MCF 10A (cell line): Measurements from ENCODE around the gene GRIK1. TPM values are rescaled to one million over a fixed set of nuclear protein-coding genes. Genes with fewer than 3 reads are reported as not detected.

Experiments used
- BruUV-seq: library from RNA; stranded (reverse); fragments of 400-500 nt; replicated peaks from 2 replicates; lab custom pipeline; 2021; lab: Mats Ljungman, UMichigan
- CTCF ChIA-PET: fragments of 300-600 bp; sonication (Branson Sonifier 250); formaldehyde crosslinking; extraction: SDS; loops from one replicate; lab custom pipeline; 2021; ENCODE audit warnings: antibody characterized with exemption, inconsistent platforms; lab: Yijun Ruan, JAX
- POLR2A ChIA-PET: fragments of 300-600, 350-650 bp; sonication (Branson Sonifier 250); formaldehyde crosslinking; extraction: SDS; loops from one replicate; lab custom pipeline; 2020; ENCODE audit warnings: antibody characterized with exemption, inconsistent platforms; lab: Yijun Ruan, JAX
- DNase-seq: peaks from one replicate; pipeline ENCODE4 v3.0.0-alpha.2; 2018; ENCODE audit not compliant: unreplicated experiment
- H3K27ac Mint-ChIP-seq: one replicate; pipeline ENCODE4 v1.8.0; 2022; ENCODE audit warnings: mild to moderate bottlenecking, low read depth, mixed read lengths; ENCODE audit not compliant: unreplicated experiment
- H3K27me3 Mint-ChIP-seq: one replicate; pipeline ENCODE4 v1.8.0; 2022; ENCODE audit warnings: mixed read lengths; ENCODE audit not compliant: insufficient read depth, unreplicated experiment
- H3K36me3 Mint-ChIP-seq: one replicate; pipeline ENCODE4 v1.8.0; 2022; ENCODE audit warnings: mild to moderate bottlenecking, moderate library complexity, mixed read lengths; ENCODE audit not compliant: insufficient read depth, unreplicated experiment
- H3K4me1 Mint-ChIP-seq: one replicate; pipeline ENCODE4 v1.8.0; 2022; ENCODE audit warnings: mixed read lengths; ENCODE audit not compliant: insufficient read depth, unreplicated experiment
- H3K4me3 Mint-ChIP-seq: one replicate; pipeline ENCODE4 v1.8.0; 2022; ENCODE audit warnings: mild to moderate bottlenecking, moderate library complexity, mixed read lengths; ENCODE audit not compliant: unreplicated experiment
- H3K9me3 Mint-ChIP-seq: one replicate; pipeline ENCODE4 v1.8.0; 2022; ENCODE audit warnings: mixed read lengths; ENCODE audit not compliant: unreplicated experiment
- intact Hi-C: fragments of 100-400 bp; cut with micrococcal nuclease; formaldehyde crosslinking; loops from 2 replicates; pipeline ENCODE4 v1.14.1; 2022
- total RNA-seq: library from RNA; stranded (reverse); gene quantifications from 2 replicates; pipeline ENCODE4 v1.2.3, GENCODE V29; 2022
- TF ChIP-seq, protein P1 (sequence below): fragments of 200-600 bp; IDR thresholded peaks from one replicate; pipeline ENCODE4 v1.8.0; 2022; ENCODE audit warnings: antibody characterized with exemption, mild to moderate bottlenecking; ENCODE audit not compliant: unreplicated experiment

The GRIK1 gene
- total RNA-seq, 1 experiment from 2014 or later, result not detected

DNA sequence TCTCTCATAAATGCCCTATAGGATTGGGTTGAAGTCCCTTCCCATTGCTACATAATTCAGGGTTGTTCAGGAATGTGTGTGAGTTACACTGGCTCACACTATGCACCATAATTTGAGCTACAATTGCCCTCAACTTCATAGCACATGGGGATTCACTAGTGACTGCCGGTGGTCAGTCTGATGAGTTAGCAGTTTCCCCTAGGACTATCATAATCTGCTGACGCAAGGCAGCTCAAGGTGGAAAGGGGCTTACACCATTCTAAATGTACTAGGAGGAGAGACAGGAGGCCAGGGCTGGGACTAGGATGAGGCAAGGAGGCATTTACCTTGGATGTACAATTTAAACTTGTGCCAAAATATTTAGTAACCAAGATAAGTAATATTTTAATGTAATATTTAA is 224.7 kb downstream of the GRIK1 start:
- ChIA-PET CTCF (no interaction called here), POLR2A (no interaction called here)
- Mint-ChIP-seq H3K4me3 (no peak overlapping the region), H3K36me3 (no peaks in the 10 kb centered on the region), H3K27ac (no peak overlapping the region), H3K4me1 (no peaks in the 10 kb centered on the region), H3K9me3 (no peaks in the 10 kb centered on the region), H3K27me3 (no peaks in the 10 kb centered on the region)
- TF ChIP-seq, protein P1, sequence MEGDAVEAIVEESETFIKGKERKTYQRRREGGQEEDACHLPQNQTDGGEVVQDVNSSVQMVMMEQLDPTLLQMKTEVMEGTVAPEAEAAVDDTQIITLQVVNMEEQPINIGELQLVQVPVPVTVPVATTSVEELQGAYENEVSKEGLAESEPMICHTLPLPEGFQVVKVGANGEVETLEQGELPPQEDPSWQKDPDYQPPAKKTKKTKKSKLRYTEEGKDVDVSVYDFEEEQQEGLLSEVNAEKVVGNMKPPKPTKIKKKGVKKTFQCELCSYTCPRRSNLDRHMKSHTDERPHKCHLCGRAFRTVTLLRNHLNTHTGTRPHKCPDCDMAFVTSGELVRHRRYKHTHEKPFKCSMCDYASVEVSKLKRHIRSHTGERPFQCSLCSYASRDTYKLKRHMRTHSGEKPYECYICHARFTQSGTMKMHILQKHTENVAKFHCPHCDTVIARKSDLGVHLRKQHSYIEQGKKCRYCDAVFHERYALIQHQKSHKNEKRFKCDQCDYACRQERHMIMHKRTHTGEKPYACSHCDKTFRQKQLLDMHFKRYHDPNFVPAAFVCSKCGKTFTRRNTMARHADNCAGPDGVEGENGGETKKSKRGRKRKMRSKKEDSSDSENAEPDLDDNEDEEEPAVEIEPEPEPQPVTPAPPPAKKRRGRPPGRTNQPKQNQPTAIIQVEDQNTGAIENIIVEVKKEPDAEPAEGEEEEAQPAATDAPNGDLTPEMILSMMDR, result no peak
- intact Hi-C loops, result no loop called here
- DNase-seq, result no peak
- BruUV-seq, result no TSS peak

- intact Hi-C loops, result no loop called here
- no peak overlapping the region for H3K4me3 Mint-ChIP-seq
- TF ChIP-seq, protein P1, result no peak
Measured at GRCh38 chr21:29712818-29713217, 227.0 kb downstream of the GRIK1 start.

GRCh38 chr21:29711236-29711635 is 228.6 kb downstream of the GRIK1 start:
- CTCF ChIA-PET, result interaction anchor here (0.7 kb wide), 1 partner anchor 618 kb away, joined by 3 read pairs; no protein-coding TSS in a partner anchor
- no peak for DNase-seq
- Mint-ChIP-seq H3K27me3 (no peaks in the 10 kb centered on the region), H3K9me3 (no peaks in the 10 kb centered on the region), H3K4me1 (no peaks in the 10 kb centered on the region), H3K27ac (no peak overlapping the region), H3K4me3 (no peak overlapping the region), H3K36me3 (no peaks in the 10 kb centered on the region)
- TF ChIP-seq, protein P1, result no peak
- POLR2A ChIA-PET, result no interaction called here
- intact Hi-C loops, result no loop called here
- no TSS peak for BruUV-seq

More at GRCh38 chr21:29712818-29713217, 227.0 kb downstream of the GRIK1 start:
- BruUV-seq, result no TSS peak
- H3K27ac Mint-ChIP-seq, result no peak overlapping the region
- ChIA-PET CTCF (interaction anchor here (0.8 to 0.9 kb wide), 2 partner anchors 9 to 32 kb away, joined by 3 to 4 read pairs; no protein-coding TSS in a partner anchor), POLR2A (no interaction called here)
- no peaks in the 10 kb centered on the region for H3K9me3 Mint-ChIP-seq
- H3K4me1 Mint-ChIP-seq, result no peaks in the 10 kb centered on the region
- no peaks in the 10 kb centered on the region for H3K27me3 Mint-ChIP-seq
- H3K36me3 Mint-ChIP-seq, result no peaks in the 10 kb centered on the region
- no peak for DNase-seq

DNA sequence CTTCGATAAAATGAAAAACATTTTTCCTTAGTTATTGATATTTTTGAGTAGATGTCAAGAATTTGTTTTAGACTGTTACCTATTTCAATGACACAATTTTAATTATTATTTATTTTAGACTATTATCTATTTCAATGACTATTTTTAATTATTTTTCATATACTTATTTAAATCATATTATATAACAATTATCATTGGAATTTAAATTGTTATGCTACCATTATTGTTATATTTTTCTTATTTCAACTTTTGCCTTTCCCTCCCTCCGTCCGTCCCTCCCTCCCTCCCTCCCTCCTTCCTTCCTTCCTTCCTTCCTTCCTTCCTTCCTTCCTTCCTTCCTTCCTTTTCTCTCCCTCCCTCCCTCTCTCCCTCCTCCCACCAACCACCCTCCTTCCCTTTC is 229.3 kb downstream of the GRIK1 start:
- no peaks in the 10 kb centered on the region for H3K36me3 Mint-ChIP-seq
- BruUV-seq, result no TSS peak
- POLR2A ChIA-PET, result no interaction called here

More for the DNA sequence above, 229.3 kb downstream of the GRIK1 start:
- Mint-ChIP-seq H3K27ac (no peak overlapping the region), H3K4me1 (no peaks in the 10 kb centered on the region), H3K9me3 (no peaks in the 10 kb centered on the region), H3K27me3 (no peaks in the 10 kb centered on the region), H3K4me3 (no peak overlapping the region)
- no peak for DNase-seq
- intact Hi-C loops, result no loop called here
- CTCF ChIA-PET, result interaction anchor here (0.7 kb wide), 1 partner anchor 617 kb away, joined by 3 read pairs; no protein-coding TSS in a partner anchor
- TF ChIP-seq, protein P1, result no peak
